Measurements from ENCODE around the gene AMH.

AMH gene

GRCh38 chr19:2236314-2237050 is 12.6 kb upstream of the AMH start, which contains the start of the genes PLEKHJ1 and SF3A2 (continued):
- TF ChIP-seq ZNF175 (tag by site-specific recombination; IDR thresholded peaks at IDR 0.05) = no peak
- no peak for TF ChIP-seq ZNF701 (tag by site-specific recombination; IDR thresholded peaks at IDR 0.05)
- TF ChIP-seq ZNF394 (tag by site-specific recombination; IDR thresholded peaks at IDR 0.05; ENCODE audit: borderline replicate concordance) = peak; percentile 56
- TF ChIP-seq ZNF514 (tag by site-specific recombination; IDR thresholded peaks at IDR 0.05) = no peak
- TF ChIP-seq ZNF704 (tag by site-specific recombination; IDR thresholded peaks at IDR 0.05) = no peak
- TF ChIP-seq ZNF10 (tag by site-specific recombination; IDR thresholded peaks at IDR 0.05) = 0 out of 2 replicates have a peak, but pooled peaks have one; percentile 23
- TF ChIP-seq ZNF19 (tag by site-specific recombination; IDR thresholded peaks at IDR 0.05; ENCODE audit: low read depth) = no peak
- TF ChIP-seq ZNF776 (tag by site-specific recombination; IDR thresholded peaks at IDR 0.05; ENCODE audit: borderline replicate concordance) = no peak
- no peak for TF ChIP-seq ZNF747 (tag by site-specific recombination; IDR thresholded peaks at IDR 0.05)
- peak; percentile 42; the same call in 1 of the 2 replicates for TF ChIP-seq PRDM10 (tag by site-specific recombination; IDR thresholded peaks at IDR 0.05)
- peak; percentile 92 for TF ChIP-seq ZBTB11 (tag by site-specific recombination; conservative IDR thresholded peaks at IDR 0.05; ENCODE audit: low read depth)
- no peak for TF ChIP-seq ZNF311 (tag by site-specific recombination; IDR thresholded peaks at IDR 0.05; ENCODE audit: borderline replicate concordance)
- peak; percentile 89 for TF ChIP-seq ZXDB (tag by site-specific recombination; IDR thresholded peaks at IDR 0.05)
- no peak for TF ChIP-seq ZNF114 (tag by site-specific recombination; IDR thresholded peaks at IDR 0.05)
- TF ChIP-seq ZNF626 (tag by site-specific recombination; IDR thresholded peaks at IDR 0.05) = no peak
- TF ChIP-seq ZNF433 (tag by site-specific recombination; IDR thresholded peaks at IDR 0.05; ENCODE audit: low read depth) = no peak
- TF ChIP-seq ZNF292 (tag by site-specific recombination; IDR thresholded peaks at IDR 0.05; ENCODE audit: borderline replicate concordance, low read depth) = no peak
- no peak for TF ChIP-seq ZBTB44 (tag by site-specific recombination; IDR thresholded peaks at IDR 0.05)
- no peak for TF ChIP-seq ZNF174 (tag by site-specific recombination; IDR thresholded peaks at IDR 0.05)
- TF ChIP-seq ZNF488 (tag by site-specific recombination; IDR thresholded peaks at IDR 0.05) = no peak
- TF ChIP-seq ZNF24 (tag by site-specific recombination; IDR thresholded peaks at IDR 0.05) = peak; percentile 46; the same call in 1 of the 2 replicates
- no peak for TF ChIP-seq ZNF37A (tag by site-specific recombination; IDR thresholded peaks at IDR 0.05)
- 0 out of 2 replicates have a peak, but pooled peaks have one; percentile 15 for TF ChIP-seq PRDM4 (tag by site-specific recombination; IDR thresholded peaks at IDR 0.05)
- peak; percentile 52; the same call in 1 of the 2 replicates for TF ChIP-seq GLIS1 (tag by site-specific recombination; IDR thresholded peaks at IDR 0.05)
- TF ChIP-seq ZNF768 (tag by site-specific recombination; IDR thresholded peaks at IDR 0.05) = no peak
- no peak; the same call in none of the 2 replicates for TF ChIP-seq ZNF629 (tag by site-specific recombination; IDR thresholded peaks at IDR 0.05)

Measured in HEK293 (cell line).